Adipocyte (in vitro differentiated cells): ENCODE data around the gene FAT1.
A peak's percentile ranks its signal among the peaks of the same experiment; 100 is the strongest.

Experiments
- DNase-seq: peaks from one replicate; pipeline ENCODE4 v3.0.0-alpha.2; 2015; ENCODE audit warnings: low read depth
- H3K27me3 ChIP-seq: replicated peaks from 2 replicates; pipeline ENCODE4 v1.7.0; 2013; ENCODE audit warnings: mild to moderate bottlenecking, low read length, moderate library complexity; ENCODE audit not compliant: control insufficient read depth, insufficient read depth
- H3K36me3 ChIP-seq: 2 replicates; pipeline ENCODE4 v1.7.0; 2013; ENCODE audit warnings: low read length, mild to moderate bottlenecking, moderate library complexity; ENCODE audit not compliant: control insufficient read depth, insufficient read depth, severe bottlenecking
- H3K4me1 ChIP-seq: 2 replicates; pipeline ENCODE4 v1.7.0; 2013; ENCODE audit warnings: mild to moderate bottlenecking, low read length, moderate library complexity; ENCODE audit not compliant: control insufficient read depth, insufficient read depth
- H3K4me3 ChIP-seq: 2 replicates; pipeline ENCODE4 v1.7.0; 2013; ENCODE audit warnings: mild to moderate bottlenecking, low read length, moderate library complexity
- H3K9ac ChIP-seq: 2 replicates; pipeline ENCODE4 v1.7.0; 2013; ENCODE audit warnings: mild to moderate bottlenecking, low read length, moderate library complexity
- H3K9me3 ChIP-seq: 2 replicates; pipeline ENCODE4 v1.7.0; 2013; ENCODE audit warnings: mild to moderate bottlenecking, low read length, moderate library complexity; ENCODE audit not compliant: control insufficient read depth

FAT1 gene

GRCh38 chr4:186727977-186728519 is 4.4 kb upstream of the FAT1 start:
- H3K9me3 ChIP-seq: no peaks in the 10 kb centered on the region
- peak overlapping the region; percentile 97 for H3K9ac ChIP-seq
- H3K4me3 ChIP-seq: peak overlapping the region; percentile 99

GRCh38 chr4:186727169-186727976 is 3.7 kb upstream of the FAT1 start:
- Histone ChIP-seq H3K4me3 (peak overlapping the region; percentile 99), H3K27me3 (no peaks in the 10 kb centered on the region), H3K4me1 (peaks cover 27% of the 10 kb centered on the region), H3K9me3 (no peaks in the 10 kb centered on the region), H3K9ac (peak overlapping the region; percentile 97), H3K36me3 (no peaks in the 10 kb centered on the region)
- DNase-seq: peak; percentile 29

More at GRCh38 chr4:186727977-186728519, 4.4 kb upstream of the FAT1 start:
- Histone ChIP-seq H3K27me3 (no peaks in the 10 kb centered on the region), H3K36me3 (no peaks in the 10 kb centered on the region), H3K4me1 (peaks cover 26% of the 10 kb centered on the region)
- DNase-seq: peak; percentile 21

- peaks cover 32% of the 10 kb centered on the region for H3K4me1 ChIP-seq
- DNase-seq: peak; percentile 92
- no peaks in the 10 kb centered on the region for H3K36me3 ChIP-seq
- H3K9me3 ChIP-seq: no peaks in the 10 kb centered on the region
- H3K27me3 ChIP-seq: no peaks in the 10 kb centered on the region
- peak overlapping the region; percentile 99 for H3K4me3 ChIP-seq
- peak overlapping the region; percentile 97 for H3K9ac ChIP-seq
These were observed 2.9 kb upstream of the FAT1 start for GRCh38 chr4:186726426-186727168.

GRCh38 chr4:186725469-186726425 is 2.1 kb upstream of the FAT1 start:
- peak; percentile 96 for DNase-seq
- Histone ChIP-seq H3K4me1 (peaks cover 32% of the 10 kb centered on the region), H3K9ac (peak overlapping the region; percentile 97), H3K4me3 (peak overlapping the region; percentile 99), H3K9me3 (no peaks in the 10 kb centered on the region), H3K36me3 (no peaks in the 10 kb centered on the region), H3K27me3 (no peaks in the 10 kb centered on the region)

- H3K4me1 ChIP-seq: peaks cover 32% of the 10 kb centered on the region
- peak; percentile 50 for DNase-seq
These were observed 1.3 kb upstream of the FAT1 start for GRCh38 chr4:186724864-186725468.

GRCh38 chr4:186724058-186724863 is 605 bp upstream of the FAT1 start:
- no peaks in the 10 kb centered on the region for H3K27me3 ChIP-seq
- peak; percentile 86 for DNase-seq
- H3K4me3 ChIP-seq: peak overlapping the region; percentile 99
- peaks cover 30% of the 10 kb centered on the region for H3K4me1 ChIP-seq
- peak overlapping the region; percentile 97 for H3K9ac ChIP-seq
- H3K36me3 ChIP-seq: no peaks in the 10 kb centered on the region
- H3K9me3 ChIP-seq: peaks cover 9% of the 10 kb centered on the region

More at GRCh38 chr4:186724864-186725468, 1.3 kb upstream of the FAT1 start:
- Histone ChIP-seq H3K9ac (peak overlapping the region; percentile 97), H3K36me3 (no peaks in the 10 kb centered on the region), H3K4me3 (peak overlapping the region; percentile 99), H3K27me3 (no peaks in the 10 kb centered on the region), H3K9me3 (peaks cover 2% of the 10 kb centered on the region)

GRCh38 chr4:186722796-186723291 is 812 bp downstream of the FAT1 start:
- Histone ChIP-seq H3K27me3 (no peaks in the 10 kb centered on the region), H3K4me3 (peak overlapping the region; percentile 99), H3K9me3 (peaks cover 11% of the 10 kb centered on the region), H3K4me1 (peaks cover 18% of the 10 kb centered on the region), H3K36me3 (no peaks in the 10 kb centered on the region), H3K9ac (peak overlapping the region; percentile 97)
- peak; percentile 76 for DNase-seq

- Histone ChIP-seq H3K36me3 (no peaks in the 10 kb centered on the region), H3K9ac (no peak overlapping the region), H3K4me1 (peaks cover 9% of the 10 kb centered on the region), H3K27me3 (no peaks in the 10 kb centered on the region), H3K4me3 (no peak overlapping the region), H3K9me3 (peaks cover 11% of the 10 kb centered on the region)
- peak; percentile 37 for DNase-seq
These were observed 3.5 kb downstream of the FAT1 start for GRCh38 chr4:186719925-186720694.

- H3K27me3 ChIP-seq: no peaks in the 10 kb centered on the region
- peaks cover 11% of the 10 kb centered on the region for H3K9me3 ChIP-seq
- DNase-seq: no peak
- no peak overlapping the region for H3K9ac ChIP-seq
- peaks cover 6% of the 10 kb centered on the region for H3K4me1 ChIP-seq
- no peaks in the 10 kb centered on the region for H3K36me3 ChIP-seq
- H3K4me3 ChIP-seq: no peak overlapping the region
These were observed 6.1 kb downstream of the FAT1 start for GRCh38 chr4:186717556-186717955.
